H9 (cell line): Measurements from ENCODE around the gene FAM131C. TPM values are rescaled to one million over a fixed set of nuclear protein-coding genes. Genes with fewer than 3 reads are reported as not detected.

Experiments
- DNase-seq: peaks from one replicate; pipeline ENCODE4 v3.0.0-alpha.2; 2017
- H2AFZ ChIP-seq: one replicate; pipeline ENCODE4 v1.6.1; 2013; ENCODE audit warnings: mild to moderate bottlenecking, low read length, control low read depth, moderate library complexity
- H2AK5ac ChIP-seq: 2 replicates; pipeline ENCODE4 v1.6.1; 2013; ENCODE audit warnings: low read length, control low read depth, mixed read lengths; ENCODE audit not compliant: insufficient read length
- H2BK120ac ChIP-seq: one replicate; pipeline ENCODE4 v1.6.1; 2013; ENCODE audit warnings: low read depth, mild to moderate bottlenecking, low read length, control low read depth, inconsistent platforms; ENCODE audit not compliant: poor library complexity, severe bottlenecking
- H2BK12ac ChIP-seq: 2 replicates; pipeline ENCODE4 v1.6.1; 2013; ENCODE audit warnings: low read length, control low read depth, mixed read lengths, low read depth; ENCODE audit not compliant: insufficient read length
- H2BK15ac ChIP-seq: 2 replicates; pipeline ENCODE4 v1.6.1; 2013; ENCODE audit warnings: low read depth, low read length, control low read depth
- H2BK20ac ChIP-seq: one replicate; pipeline ENCODE4 v1.6.1; 2013; ENCODE audit warnings: low read depth, mild to moderate bottlenecking, low read length, control low read depth, inconsistent platforms; ENCODE audit not compliant: poor library complexity, severe bottlenecking
- H2BK5ac ChIP-seq: 2 replicates; pipeline ENCODE4 v1.6.1; 2013; ENCODE audit warnings: low read length, control low read depth, mixed read lengths; ENCODE audit not compliant: insufficient read length
- H3K14ac ChIP-seq: 2 replicates; pipeline ENCODE4 v1.6.1; 2013; ENCODE audit warnings: low read length, control low read depth; ENCODE audit not compliant: insufficient read depth
- H3K18ac ChIP-seq: 2 replicates; pipeline ENCODE4 v1.6.1; 2013; ENCODE audit warnings: low read depth, mild to moderate bottlenecking, mixed read lengths, low read length, control low read depth; ENCODE audit not compliant: insufficient read length
- H3K23ac ChIP-seq: 2 replicates; pipeline ENCODE4 v1.6.1; 2013; ENCODE audit warnings: low read length, control low read depth, mixed read lengths, low read depth; ENCODE audit not compliant: insufficient read length
- H3K23me2 ChIP-seq: 2 replicates; pipeline ENCODE4 v1.6.1; 2013; ENCODE audit warnings: low read depth, mild to moderate bottlenecking, mixed read lengths, low read length, control low read depth; ENCODE audit not compliant: insufficient read length, poor library complexity, severe bottlenecking
- H3K27ac ChIP-seq: 2 replicates; pipeline ENCODE4 v1.5.1; 2013; ENCODE audit warnings: low read length, control low read depth, mixed read lengths, low read depth; ENCODE audit not compliant: insufficient read length
- H3K27me3 ChIP-seq: 2 replicates; pipeline ENCODE4 v1.6.1; 2013; ENCODE audit warnings: low read length, control low read depth, inconsistent platforms; ENCODE audit not compliant: insufficient read depth
- H3K4ac ChIP-seq: 2 replicates; pipeline ENCODE4 v1.6.1; 2013; ENCODE audit warnings: low read depth, mild to moderate bottlenecking, control low read depth, inconsistent platforms, low read length, moderate library complexity
- H3K4me1 ChIP-seq: 2 replicates; pipeline ENCODE4 v1.6.1; 2013; ENCODE audit warnings: low read length, control low read depth, inconsistent platforms; ENCODE audit not compliant: insufficient read depth
- H3K4me2 ChIP-seq: 2 replicates; pipeline ENCODE4 v1.6.1; 2013; ENCODE audit warnings: low read length, control low read depth, mixed read lengths; ENCODE audit not compliant: insufficient read length, insufficient read depth
- H3K56ac ChIP-seq: 2 replicates; pipeline ENCODE4 v1.6.1; 2013; ENCODE audit warnings: low read depth, mild to moderate bottlenecking, mixed read lengths, low read length, control low read depth; ENCODE audit not compliant: insufficient read length
- H3K79me1 ChIP-seq: 2 replicates; pipeline ENCODE4 v1.6.1; 2013; ENCODE audit warnings: low read depth, mild to moderate bottlenecking, moderate library complexity, low read length, control low read depth, inconsistent platforms; ENCODE audit not compliant: insufficient read depth, poor library complexity, severe bottlenecking
- H3K79me2 ChIP-seq: 2 replicates; pipeline ENCODE4 v1.6.1; 2013; ENCODE audit warnings: low read length, control low read depth, inconsistent platforms; ENCODE audit not compliant: insufficient read depth
- H3K9ac ChIP-seq: 2 replicates; pipeline ENCODE4 v1.6.1; 2013; ENCODE audit warnings: low read length, control low read depth, mixed read lengths; ENCODE audit not compliant: insufficient read length; ENCODE audit errors: extremely low read depth
- H3K9me3 ChIP-seq: one replicate; pipeline ENCODE4 v1.6.1; 2013; ENCODE audit warnings: low read depth, low read length, inconsistent platforms; ENCODE audit not compliant: control insufficient read depth
- H3T11ph ChIP-seq: one replicate; pipeline ENCODE4 v1.6.1; 2013; ENCODE audit warnings: mild to moderate bottlenecking, low read length, control low read depth, inconsistent platforms
- H4K20me1 ChIP-seq: one replicate; pipeline ENCODE4 v1.6.1; 2013; ENCODE audit not compliant: control insufficient read depth, insufficient read length, insufficient read depth
- H4K5ac ChIP-seq: 2 replicates; pipeline ENCODE4 v1.6.1; 2013; ENCODE audit warnings: low read depth, mild to moderate bottlenecking, mixed read lengths, low read length, control low read depth; ENCODE audit not compliant: insufficient read length
- H4K8ac ChIP-seq: replicated peaks from 2 replicates; pipeline ENCODE4 v1.6.1; 2013; ENCODE audit warnings: low read length, control low read depth, mixed read lengths, low read depth; ENCODE audit not compliant: insufficient read length
- H4K91ac ChIP-seq: 2 replicates; pipeline ENCODE4 v1.6.1; 2013; ENCODE audit warnings: low read depth, mild to moderate bottlenecking, moderate library complexity, mixed read lengths, low read length, control low read depth; ENCODE audit not compliant: insufficient read length
- H3K27ac Mint-ChIP-seq, 3 experiments: 2 replicates in 2 of 3; 3 replicates in 1 of 3; pipeline ENCODE4 v1.8.0; 2020 to 2021; ENCODE audit warnings: mixed read lengths in 3 of 3, mild to moderate bottlenecking in 1 of 3, moderate library complexity in 1 of 3
- H3K27me3 Mint-ChIP-seq: 2 replicates; pipeline ENCODE4 v1.8.0; 2021; ENCODE audit warnings: low read depth, mild to moderate bottlenecking, moderate library complexity, mixed read lengths
- H3K36me3 Mint-ChIP-seq, 3 experiments: 2 replicates in 2 of 3; 3 replicates in 1 of 3; pipeline ENCODE4 v1.8.0; 2020 to 2021; ENCODE audit warnings: low read depth in 3 of 3, mixed read lengths in 3 of 3; ENCODE audit not compliant: insufficient read depth in 1 of 3
- H3K4me1 Mint-ChIP-seq, 2 experiments: 2 replicates each; pipeline ENCODE4 v1.8.0; 2020; ENCODE audit warnings: mixed read lengths in 2 of 2
- H3K4me3 Mint-ChIP-seq, 2 experiments: 2 replicates in 1 of 2; 3 replicates in 1 of 2; pipeline ENCODE4 v1.8.0; 2020 to 2021; ENCODE audit warnings: mild to moderate bottlenecking in 2 of 2, mixed read lengths in 2 of 2, moderate library complexity in 1 of 2
- H3K9me3 Mint-ChIP-seq, 2 experiments: 2 replicates in 1 of 2; 3 replicates in 1 of 2; pipeline ENCODE4 v1.8.0; 2020; ENCODE audit warnings: mild to moderate bottlenecking in 2 of 2, mixed read lengths in 2 of 2, moderate library complexity in 1 of 2
- WGBS: extraction: QIAGEN DNeasy Blood & Tissue Kit; methylation state at CpG from one replicate; pipeline ENCODE4 v1.1.7; 2013; ENCODE audit warnings: missing lambda C conversion rate, low lambda C conversion rate, mixed read lengths; ENCODE audit not compliant: insufficient read length; ENCODE audit errors: extremely low coverage; 5-methylcytosine and 5-hydroxymethylcytosine counted together
- total RNA-seq: library from RNA; stranded (reverse); gene quantifications from 2 replicates; pipeline ENCODE4 v1.2.1, GENCODE V29; 2021
- TF ChIP-seq, protein P1 (sequence below): fragments of 200-600 bp; sonication (generic); conservative IDR thresholded peaks from 3 replicates; pipeline ENCODE4 v1.8.0; 2021; ENCODE audit warnings: antibody characterized with exemption, mild to moderate bottlenecking

The FAM131C gene
- total RNA-seq, 1 experiment from 2014 or later: 0.61 TPM

DNA sequence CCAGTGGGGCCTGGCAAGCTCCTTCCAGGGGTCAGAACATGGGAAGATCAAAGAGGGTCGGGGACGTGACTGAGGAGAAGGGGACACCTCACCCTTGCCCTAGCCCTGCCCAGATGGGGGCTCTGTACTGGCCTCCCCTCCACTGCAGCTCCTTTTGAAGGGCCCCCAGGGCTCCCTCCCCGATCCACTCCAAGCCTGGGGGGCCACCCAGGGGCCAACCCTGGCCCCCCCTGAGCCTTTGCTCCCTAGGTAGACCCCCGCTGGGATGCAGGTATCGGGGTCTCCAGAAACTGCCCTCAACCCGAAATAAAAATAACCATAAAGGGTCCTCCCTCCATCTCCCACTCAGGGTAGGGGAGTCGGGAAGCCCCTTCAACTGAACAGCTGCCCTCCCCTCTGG, 37.4 kb upstream of the FAM131C start:
- peaks cover 2% of the 10 kb centered on the region for H3K4me1 ChIP-seq
- no peak overlapping the region for H3T11ph ChIP-seq
- H2BK20ac ChIP-seq: no peak overlapping the region
- H3K23ac ChIP-seq: no peak overlapping the region
- WGBS: no CpG with 5 or more reads among the region's 7 CpGs
- no peaks in the 10 kb centered on the region for H4K20me1 ChIP-seq
- no peak overlapping the region for H2AK5ac ChIP-seq
- Mint-ChIP-seq H3K9me3 (peaks cover 15 to 21% of the 10 kb centered on the region in 2 experiments), H3K27me3 (peaks cover 29% of the 10 kb centered on the region), H3K4me3 (no peak overlapping the region), H3K27ac (no peak overlapping the region), H3K36me3 (peaks cover 5 to 14% (median 11%) of the 10 kb centered on the region in 3 experiments; a peak in 5 of 7 replicates), H3K4me1 (peaks cover 31 to 32% of the 10 kb centered on the region in 2 experiments)
- no peak for DNase-seq
- H4K91ac ChIP-seq: no peak overlapping the region
- no peak overlapping the region for H3K9ac ChIP-seq
- no peak overlapping the region for H2BK5ac ChIP-seq
- H3K79me2 ChIP-seq: no peaks in the 10 kb centered on the region
- no peak overlapping the region for H3K4ac ChIP-seq
- no peak overlapping the region for H3K4me2 ChIP-seq
- no peak overlapping the region for H3K14ac ChIP-seq
- H2BK15ac ChIP-seq: no peak overlapping the region
- no peaks in the 10 kb centered on the region for H3K27me3 ChIP-seq
- no peak overlapping the region for H2BK12ac ChIP-seq
- no peak overlapping the region for H2BK120ac ChIP-seq
- H4K8ac ChIP-seq: no peak overlapping the region
- no peak overlapping the region for H3K27ac ChIP-seq
- H3K23me2 ChIP-seq: no peaks in the 10 kb centered on the region
- peaks cover 5% of the 10 kb centered on the region for H3K9me3 ChIP-seq
- H4K5ac ChIP-seq: no peak overlapping the region
- no peak overlapping the region for H3K18ac ChIP-seq
- no peak overlapping the region for H3K56ac ChIP-seq
- no peaks in the 10 kb centered on the region for H3K79me1 ChIP-seq
- TF ChIP-seq, protein P1, sequence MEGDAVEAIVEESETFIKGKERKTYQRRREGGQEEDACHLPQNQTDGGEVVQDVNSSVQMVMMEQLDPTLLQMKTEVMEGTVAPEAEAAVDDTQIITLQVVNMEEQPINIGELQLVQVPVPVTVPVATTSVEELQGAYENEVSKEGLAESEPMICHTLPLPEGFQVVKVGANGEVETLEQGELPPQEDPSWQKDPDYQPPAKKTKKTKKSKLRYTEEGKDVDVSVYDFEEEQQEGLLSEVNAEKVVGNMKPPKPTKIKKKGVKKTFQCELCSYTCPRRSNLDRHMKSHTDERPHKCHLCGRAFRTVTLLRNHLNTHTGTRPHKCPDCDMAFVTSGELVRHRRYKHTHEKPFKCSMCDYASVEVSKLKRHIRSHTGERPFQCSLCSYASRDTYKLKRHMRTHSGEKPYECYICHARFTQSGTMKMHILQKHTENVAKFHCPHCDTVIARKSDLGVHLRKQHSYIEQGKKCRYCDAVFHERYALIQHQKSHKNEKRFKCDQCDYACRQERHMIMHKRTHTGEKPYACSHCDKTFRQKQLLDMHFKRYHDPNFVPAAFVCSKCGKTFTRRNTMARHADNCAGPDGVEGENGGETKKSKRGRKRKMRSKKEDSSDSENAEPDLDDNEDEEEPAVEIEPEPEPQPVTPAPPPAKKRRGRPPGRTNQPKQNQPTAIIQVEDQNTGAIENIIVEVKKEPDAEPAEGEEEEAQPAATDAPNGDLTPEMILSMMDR: no peak
- H2AFZ ChIP-seq: no peak overlapping the region
